ENCODE results near the gene SMIM44. TPM values are rescaled to one million over a fixed set of nuclear protein-coding genes. Genes with fewer than 3 reads are reported as not detected.

SMIM44 gene
- polyA plus RNA-seq, 1 experiment, result not detected

DNA sequence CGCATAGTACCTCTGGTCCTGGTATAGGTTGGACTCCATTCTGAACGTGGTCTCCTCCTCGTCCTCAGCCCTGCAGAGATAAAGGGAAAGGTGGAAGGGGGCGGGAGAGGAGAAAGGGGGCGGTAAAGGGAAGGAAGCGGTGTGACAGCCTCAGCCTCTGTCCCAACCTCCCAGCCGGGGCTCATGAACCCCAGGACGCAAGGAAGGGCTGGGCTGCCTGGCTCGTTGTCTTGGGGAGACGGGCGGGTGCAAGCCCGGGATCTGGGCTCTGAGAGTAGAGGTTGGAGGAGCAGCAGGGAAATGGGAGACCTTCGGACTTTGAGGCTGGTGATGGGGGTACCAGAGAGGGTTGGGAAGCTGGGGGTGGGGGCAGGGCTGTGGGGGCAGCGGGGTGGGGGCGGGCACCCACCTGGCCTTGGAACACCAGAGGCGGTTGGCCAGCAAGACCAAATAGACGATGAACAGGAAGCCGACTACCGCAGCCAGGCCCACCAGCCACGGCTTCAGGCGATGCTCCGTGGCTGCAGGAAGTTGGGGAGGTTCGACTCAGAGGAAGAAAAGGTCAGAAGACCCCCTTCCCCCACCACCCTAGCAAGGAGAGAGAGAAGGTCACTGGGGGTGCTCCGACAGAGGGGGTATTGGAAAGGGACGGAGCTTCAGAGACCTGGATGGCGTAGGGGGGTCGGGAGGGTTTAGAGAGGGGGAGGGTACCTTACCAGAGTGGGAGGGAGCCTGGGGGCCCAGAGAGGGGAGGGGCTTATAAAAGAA, 4.6 kb downstream of the SMIM44 start:
- TF ChIP-seq, protein P1, sequence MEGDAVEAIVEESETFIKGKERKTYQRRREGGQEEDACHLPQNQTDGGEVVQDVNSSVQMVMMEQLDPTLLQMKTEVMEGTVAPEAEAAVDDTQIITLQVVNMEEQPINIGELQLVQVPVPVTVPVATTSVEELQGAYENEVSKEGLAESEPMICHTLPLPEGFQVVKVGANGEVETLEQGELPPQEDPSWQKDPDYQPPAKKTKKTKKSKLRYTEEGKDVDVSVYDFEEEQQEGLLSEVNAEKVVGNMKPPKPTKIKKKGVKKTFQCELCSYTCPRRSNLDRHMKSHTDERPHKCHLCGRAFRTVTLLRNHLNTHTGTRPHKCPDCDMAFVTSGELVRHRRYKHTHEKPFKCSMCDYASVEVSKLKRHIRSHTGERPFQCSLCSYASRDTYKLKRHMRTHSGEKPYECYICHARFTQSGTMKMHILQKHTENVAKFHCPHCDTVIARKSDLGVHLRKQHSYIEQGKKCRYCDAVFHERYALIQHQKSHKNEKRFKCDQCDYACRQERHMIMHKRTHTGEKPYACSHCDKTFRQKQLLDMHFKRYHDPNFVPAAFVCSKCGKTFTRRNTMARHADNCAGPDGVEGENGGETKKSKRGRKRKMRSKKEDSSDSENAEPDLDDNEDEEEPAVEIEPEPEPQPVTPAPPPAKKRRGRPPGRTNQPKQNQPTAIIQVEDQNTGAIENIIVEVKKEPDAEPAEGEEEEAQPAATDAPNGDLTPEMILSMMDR (IDR thresholded peaks at IDR 0.05; ENCODE audit: insufficient read depth, low read depth, low read length), result no peak
- CTCF ChIA-PET, result interaction anchor here (0.6 to 3.3 kb wide), 4 partner anchors 14 to 174 kb away, joined by 3 to 14 read pairs (median 4); no protein-coding TSS in a partner anchor
- Histone ChIP-seq H3K4me3 (ENCODE audit: low read depth, low read length) (no peak overlapping the region), H3K27me3 (ENCODE audit: control insufficient read depth, insufficient read depth, low read length) (peaks cover 14% of the 10 kb centered on the region), H3K36me3 (ENCODE audit: control insufficient read depth, insufficient read depth, low read length) (no peaks in the 10 kb centered on the region)
- POLR2A ChIA-PET, result no interaction called here
- DNase-seq (ENCODE audit: low read depth), result no peak

DNA sequence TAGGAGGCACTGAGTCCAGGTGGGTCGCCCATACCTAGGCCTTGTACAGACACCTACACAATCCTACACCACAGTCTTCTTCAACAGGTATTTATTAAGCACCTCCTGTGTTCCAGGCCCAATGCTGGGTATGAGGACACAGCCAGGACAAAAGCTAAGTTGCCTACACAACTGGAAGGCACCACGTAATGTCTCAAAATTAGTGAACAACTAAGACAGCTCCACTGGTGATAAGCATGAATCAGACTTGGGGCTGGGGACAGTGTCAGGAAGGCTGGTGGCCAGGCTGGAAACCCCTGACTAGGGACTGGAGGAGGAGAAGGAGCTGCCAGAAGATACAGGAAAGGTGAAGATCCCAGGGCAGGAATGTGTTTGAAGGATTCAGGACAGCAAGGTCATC, 5.3 kb downstream of the SMIM44 start:
- POLR2A ChIA-PET, result no interaction called here

DNA sequence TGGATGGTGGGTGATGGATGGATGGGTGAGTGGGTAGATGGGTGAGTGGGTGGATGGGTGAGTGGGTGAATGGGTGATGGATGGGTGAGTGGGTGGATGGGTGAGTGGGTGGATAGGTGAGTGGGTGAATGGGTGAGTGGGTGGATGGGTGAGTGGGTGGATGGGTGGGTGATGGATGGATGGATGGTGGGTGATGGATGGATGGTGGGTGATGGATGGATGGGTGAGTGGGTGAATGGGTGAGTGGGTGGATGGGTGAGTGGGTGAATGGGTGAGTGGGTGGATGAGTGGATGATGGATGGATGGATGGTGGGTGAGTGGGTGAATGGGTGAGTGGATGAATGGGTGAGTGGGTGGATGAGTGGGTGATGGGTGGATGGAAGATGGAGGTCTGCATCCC, 5.7 kb downstream of the SMIM44 start:
- CTCF ChIA-PET, result no interaction called here
- DNase-seq (ENCODE audit: low read depth), result no peak
- no peaks in the 10 kb centered on the region for H3K36me3 ChIP-seq (ENCODE audit: control insufficient read depth, insufficient read depth, low read length)
- POLR2A ChIA-PET, result no interaction called here
- H3K4me3 ChIP-seq (ENCODE audit: low read depth, low read length), result no peak overlapping the region
- peaks cover 13% of the 10 kb centered on the region for H3K27me3 ChIP-seq (ENCODE audit: control insufficient read depth, insufficient read depth, low read length)
- TF ChIP-seq, protein P1 (IDR thresholded peaks at IDR 0.05; ENCODE audit: insufficient read depth, low read depth, low read length), result no peak

More for the DNA sequence above, 5.3 kb downstream of the SMIM44 start:
- no peak overlapping the region for H3K4me3 ChIP-seq (ENCODE audit: low read depth, low read length)
- CTCF ChIA-PET, result no interaction called here
- peaks cover 14% of the 10 kb centered on the region for H3K27me3 ChIP-seq (ENCODE audit: control insufficient read depth, insufficient read depth, low read length)
- DNase-seq (ENCODE audit: low read depth), result no peak
- TF ChIP-seq, protein P1 (IDR thresholded peaks at IDR 0.05; ENCODE audit: insufficient read depth, low read depth, low read length), result no peak
- H3K36me3 ChIP-seq (ENCODE audit: control insufficient read depth, insufficient read depth, low read length), result no peaks in the 10 kb centered on the region

DNA sequence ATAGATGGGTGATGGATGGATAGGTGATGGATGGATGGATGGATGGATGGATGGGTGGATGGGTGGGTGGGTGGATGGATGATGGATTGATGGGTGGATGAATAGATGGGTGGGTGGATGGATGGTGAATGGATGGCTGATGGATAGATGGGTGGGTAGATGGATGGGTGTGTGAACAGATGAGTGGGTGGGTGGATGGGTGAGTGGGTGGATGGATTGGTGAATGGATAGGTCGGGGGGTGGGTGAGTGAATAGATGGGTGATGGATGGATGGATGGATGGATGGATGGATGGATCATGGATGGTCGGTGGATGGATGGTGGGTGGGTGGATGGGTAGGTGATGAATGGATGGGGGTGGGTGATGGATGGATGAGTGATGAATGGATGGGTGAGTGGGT, 6.4 kb downstream of the SMIM44 start:
- POLR2A ChIA-PET, result no interaction called here
- Histone ChIP-seq H3K27me3 (ENCODE audit: control insufficient read depth, insufficient read depth, low read length) (peaks cover 7% of the 10 kb centered on the region; the same call in 1 of the 2 replicates), H3K36me3 (ENCODE audit: control insufficient read depth, insufficient read depth, low read length) (no peaks in the 10 kb centered on the region), H3K4me3 (ENCODE audit: low read depth, low read length) (no peak overlapping the region)
- CTCF ChIA-PET, result no interaction called here
- TF ChIP-seq, protein P1 (IDR thresholded peaks at IDR 0.05; ENCODE audit: insufficient read depth, low read depth, low read length), result no peak
- DNase-seq (ENCODE audit: low read depth), result no peak

DNA sequence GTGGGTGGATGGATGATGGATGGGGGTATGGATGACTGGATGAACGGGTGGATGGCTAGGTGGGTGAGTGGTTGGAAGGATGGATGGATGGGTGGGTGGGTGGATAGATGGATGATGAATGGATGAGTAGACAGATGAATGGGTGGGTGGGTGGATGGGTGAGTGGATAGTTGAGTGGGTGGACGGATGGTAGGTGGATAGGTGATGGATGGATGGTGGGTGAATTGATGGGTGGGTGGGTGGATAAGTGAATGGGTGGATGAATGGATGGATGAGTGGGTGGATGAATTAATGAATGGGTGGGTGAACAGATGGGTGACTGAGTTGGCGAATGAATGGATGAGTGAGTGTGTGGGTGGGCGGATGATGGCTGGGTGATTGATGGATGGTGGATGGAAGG, 7.8 kb downstream of the SMIM44 start:
- POLR2A ChIA-PET, result no interaction called here

More for the DNA sequence above, 7.8 kb downstream of the SMIM44 start:
- Histone ChIP-seq H3K27me3 (ENCODE audit: control insufficient read depth, insufficient read depth, low read length) (0 out of 2 replicates have a peak, but pooled peaks cover 1% of the 10 kb centered on the region), H3K36me3 (ENCODE audit: control insufficient read depth, insufficient read depth, low read length) (no peaks in the 10 kb centered on the region), H3K4me3 (ENCODE audit: low read depth, low read length) (no peak overlapping the region)
- TF ChIP-seq, protein P1 (IDR thresholded peaks at IDR 0.05; ENCODE audit: insufficient read depth, low read depth, low read length), result no peak
- CTCF ChIA-PET, result no interaction called here
- DNase-seq (ENCODE audit: low read depth), result no peak

Data from BJ (cell line).